ENCODE measurements around the gene TMEM132A.

Gene TMEM132A

GRCh38 chr11:60939855-60940254 is 15.6 kb downstream of the TMEM132A start:
- DNase-seq: no peak

GRCh38 chr11:60941371-60942119 is 17.3 kb downstream of the TMEM132A start:
- DNase-seq: no peak

GRCh38 chr11:60942219-60942618 is 18.0 kb downstream of the TMEM132A start:
- no peak for DNase-seq

GRCh38 chr11:60942970-60943565 is 18.8 kb downstream of the TMEM132A start:
- DNase-seq: no peak

- no peak for DNase-seq
These were observed 20.4 kb downstream of the TMEM132A start for GRCh38 chr11:60944490-60945294.

- no peak for DNase-seq
These were observed 21.0 kb downstream of the TMEM132A start for GRCh38 chr11:60945295-60945667.

DNA sequence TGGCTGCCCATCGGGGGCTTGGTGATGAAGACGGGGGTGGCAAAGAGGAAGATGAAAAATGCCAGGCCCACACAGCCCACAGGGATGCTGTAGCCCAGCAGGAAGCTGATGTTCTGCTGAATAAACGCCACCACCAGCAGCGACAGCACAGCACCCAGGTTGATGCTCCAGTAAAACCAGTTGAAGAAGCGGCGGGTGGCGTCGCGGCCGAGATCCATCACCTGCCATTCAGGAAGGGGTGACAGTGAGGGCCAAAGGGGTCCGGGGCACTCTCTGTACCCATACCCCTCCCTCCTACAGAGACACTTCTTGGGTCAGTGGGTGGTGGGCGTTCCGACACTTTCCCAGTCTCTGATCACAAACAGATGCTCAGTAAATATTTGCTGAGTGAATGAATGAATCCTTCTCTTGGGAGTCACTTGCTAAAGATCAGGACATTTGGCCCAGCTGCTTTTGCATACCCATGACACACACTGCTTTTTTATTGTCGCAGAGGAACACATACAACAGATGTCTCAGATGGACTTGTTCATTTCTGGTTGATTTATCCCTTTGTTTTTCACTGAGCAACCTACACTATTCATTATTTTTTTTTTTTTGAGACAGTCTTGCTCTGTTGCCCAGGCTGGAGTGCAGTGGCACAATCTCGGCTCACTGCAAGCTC is 22.5 kb downstream of the TMEM132A start:
- DNase-seq: no peak

GRCh38 chr11:60947700-60948099 is 23.4 kb downstream of the TMEM132A start:
- DNase-seq: no peak

GRCh38 chr11:60948250-60948649 is 24.0 kb downstream of the TMEM132A start:
- no peak for DNase-seq

DNA sequence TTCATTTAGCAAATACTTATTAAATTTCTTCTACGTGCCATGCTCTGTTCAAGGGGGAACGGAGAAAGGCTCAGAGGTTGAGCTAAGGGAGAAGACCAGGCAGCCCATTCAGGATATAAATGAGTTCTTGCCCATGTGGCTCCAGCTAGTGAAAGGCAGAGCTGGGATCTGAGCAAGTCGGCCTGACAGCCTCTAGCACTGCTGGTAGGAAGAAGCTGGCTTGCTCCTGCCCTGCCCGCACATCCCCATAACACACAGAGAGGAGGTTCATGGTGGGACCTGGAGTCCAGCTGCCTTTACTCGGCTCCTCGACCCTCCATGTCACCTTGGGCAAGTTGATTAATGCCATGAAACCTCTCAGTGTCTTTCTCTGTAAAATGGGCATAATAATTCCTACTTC is 25.8 kb downstream of the TMEM132A start:
- DNase-seq: no peak

DNA sequence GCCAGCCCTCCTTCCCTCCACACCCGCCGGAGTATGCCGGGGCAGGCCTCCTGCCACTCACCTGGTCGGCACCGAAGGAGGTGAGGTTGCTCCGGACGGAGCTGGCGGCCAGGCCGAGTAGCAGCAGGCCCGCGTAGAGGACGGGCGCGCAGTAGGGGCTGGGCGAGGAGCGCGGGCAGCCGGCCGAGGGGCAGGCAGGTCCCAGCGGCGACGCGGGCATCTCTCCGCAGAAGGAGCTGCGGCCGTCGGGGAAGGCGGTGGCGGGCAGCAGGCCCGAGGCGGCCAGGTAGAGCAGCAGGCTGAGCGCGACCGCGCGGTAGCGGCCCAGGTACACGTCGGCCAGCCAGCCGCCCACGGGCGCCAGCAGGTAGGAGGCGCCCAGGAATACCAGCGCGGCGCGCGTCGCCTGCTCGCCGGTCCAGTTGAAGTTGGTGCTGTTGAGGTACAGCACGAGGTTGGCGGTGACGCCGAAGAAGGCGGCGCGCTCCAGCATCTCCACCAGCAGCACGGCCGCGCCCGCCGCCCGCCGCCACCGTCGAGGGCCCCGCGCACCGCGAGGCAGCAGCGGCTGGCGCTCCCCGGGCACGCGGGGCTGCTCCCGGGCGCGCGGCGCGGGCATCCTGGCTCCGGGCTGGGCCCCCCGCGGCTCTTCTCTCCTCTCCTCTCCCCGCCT is 26.8 kb downstream of the TMEM132A start:
- peak; percentile 17 to 18 for DNase-seq

- no peak for DNase-seq
These were observed 27.3 kb downstream of the TMEM132A start for GRCh38 chr11:60951606-60951903.

- peak in 1 of 2 donors; percentile 8 for DNase-seq
These were observed 27.9 kb downstream of the TMEM132A start, which contains the start of gene SLC15A3 for GRCh38 chr11:60951904-60952741. Gene SLC15A3 (minus strand): TSS chr11:60952176. CDS start chr11:60951551, 625 bp downstream.

- no peak for DNase-seq
These were observed 28.5 kb downstream of the TMEM132A start for GRCh38 chr11:60952742-60953170.

DNA sequence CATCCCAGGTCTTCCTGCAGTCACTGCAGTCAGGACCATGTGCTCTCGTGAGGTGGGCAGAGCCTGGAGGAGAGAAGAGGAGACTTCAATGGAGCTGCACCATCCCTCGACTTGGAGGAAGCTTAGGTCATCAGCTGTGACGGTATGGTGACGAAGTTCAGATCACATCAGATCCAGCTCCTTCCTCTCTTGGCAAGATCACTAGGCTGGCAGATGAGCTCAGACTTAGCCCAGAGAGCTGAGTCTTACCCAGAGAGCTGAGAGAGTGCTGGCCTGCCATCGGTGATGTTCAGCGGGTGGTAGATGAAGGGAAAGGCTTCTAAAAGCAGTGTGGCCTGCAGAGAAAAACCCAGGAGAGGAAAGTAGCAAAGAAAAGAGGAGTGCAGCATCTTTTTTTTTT is 29.5 kb downstream of the TMEM132A start:
- no peak for DNase-seq

DNA sequence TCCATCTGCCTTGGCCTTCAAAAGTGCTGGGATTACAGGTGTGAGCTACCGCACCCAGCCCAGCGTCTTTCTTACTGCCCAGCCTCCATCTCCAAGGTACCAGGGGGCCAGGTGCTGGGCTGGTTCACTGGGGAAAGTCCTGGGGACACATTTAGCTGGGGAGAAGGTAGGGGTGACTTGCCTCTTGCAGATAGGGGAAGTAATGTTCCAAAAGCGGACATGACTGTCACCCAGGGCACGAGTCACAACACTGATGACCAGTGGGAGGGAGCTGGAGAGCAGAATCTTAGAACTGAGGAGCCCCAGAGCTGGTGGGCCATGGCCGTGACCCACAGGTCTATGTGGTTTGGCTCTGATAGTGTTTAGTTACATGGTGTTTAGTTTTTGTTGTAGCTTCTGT is 30.2 kb downstream of the TMEM132A start:
- DNase-seq: no peak

DNA sequence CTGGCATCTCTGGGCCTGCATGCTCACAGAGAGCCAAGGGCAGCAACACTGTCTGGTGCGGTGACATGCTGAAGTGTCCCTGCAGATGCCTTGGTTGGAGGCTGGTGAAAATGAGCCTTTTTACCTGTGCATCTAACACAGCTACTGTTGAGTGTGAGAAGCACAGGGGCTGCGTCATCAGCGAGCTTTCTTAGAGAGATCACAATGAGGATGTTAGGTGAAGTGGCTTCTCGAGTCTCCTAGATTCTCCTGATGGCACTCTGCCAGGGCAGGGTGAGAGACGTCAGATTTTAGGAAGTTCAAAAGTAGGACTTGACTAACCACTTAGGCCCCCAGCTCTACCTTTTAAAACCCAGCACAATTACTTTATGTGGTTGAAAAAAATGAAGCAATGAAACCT is 31.3 kb downstream of the TMEM132A start:
- DNase-seq: no peak

GRCh38 chr11:60957188-60957587 is 32.9 kb downstream of the TMEM132A start:
- DNase-seq: no peak

- no peak for DNase-seq
These were observed 35.2 kb downstream of the TMEM132A start for GRCh38 chr11:60959431-60959830.

GRCh38 chr11:60960405-60960804 is 36.1 kb downstream of the TMEM132A start:
- DNase-seq: no peak

- DNase-seq: no peak
These were observed 40.5 kb downstream of the TMEM132A start for GRCh38 chr11:60964801-60965200.

DNA sequence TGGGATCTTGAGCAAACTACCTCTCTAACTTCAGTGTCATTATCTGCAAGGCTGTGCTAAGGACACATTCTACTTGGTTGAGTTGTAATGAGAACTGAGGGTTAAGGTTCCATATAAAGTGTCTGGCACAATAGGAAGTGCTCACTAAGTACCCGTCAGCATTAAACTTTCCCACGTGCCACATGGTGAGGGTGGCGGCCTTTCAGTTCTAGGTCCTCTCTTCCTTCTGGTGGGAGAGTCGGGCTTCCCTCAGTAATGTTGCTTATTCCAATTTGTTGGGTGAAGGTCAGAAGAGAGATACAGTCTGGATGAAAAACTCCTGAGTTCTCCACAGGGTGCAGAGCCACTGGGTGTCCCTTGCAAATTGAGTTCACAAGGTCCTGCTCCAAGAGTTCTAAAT is 42.6 kb downstream of the TMEM132A start:
- DNase-seq: no peak

Measured in stimulated activated CD4-positive, alpha-beta T cell treated with anti-CD3 and anti-CD28 coated beads, Interleukin-2, amount 100 ng/mL, for 48 hours (primary cell).